GM23338 (cell line): Measurements from ENCODE around the gene ZNF853. TPM values are rescaled to one million over a fixed set of nuclear protein-coding genes. Genes with fewer than 3 reads are reported as not detected.

ENCODE experiments used
- ATAC-seq: fragments of 200-7000 bp; cut with Tn5 transposase; 3 replicates; pipeline ENCODE4 v1.9.1; 2020
- DNase-seq: peaks from one replicate; pipeline ENCODE4 v3.0.0-alpha.2; 2015; ENCODE audit warnings: low spot score
- H2AFZ ChIP-seq: fragments of 200-600 bp; sonication (generic); 2 replicates; pipeline ENCODE4 v1.8.0; 2016; ENCODE audit warnings: antibody characterized with exemption, mild to moderate bottlenecking, moderate library complexity
- H3F3A ChIP-seq: fragments of 200-600 bp; sonication (generic); replicated peaks from 2 replicates; pipeline ENCODE4 v1.8.0; 2017; ENCODE audit warnings: antibody characterized with exemption, mixed run types, low read depth
- H3K27ac ChIP-seq: fragments of 200-600 bp; sonication (generic); 2 replicates; pipeline ENCODE4 v1.6.1; 2016; ENCODE audit warnings: low read depth
- H3K27me3 ChIP-seq: fragments of 200-600 bp; sonication (generic); 2 replicates; pipeline ENCODE4 v1.8.0; 2016; ENCODE audit warnings: mild to moderate bottlenecking, mixed run types, moderate library complexity; ENCODE audit not compliant: insufficient read depth
- H3K36me3 ChIP-seq: fragments of 200-600 bp; sonication (generic); 2 replicates; pipeline ENCODE4 v1.8.0; 2016; ENCODE audit warnings: mild to moderate bottlenecking; ENCODE audit not compliant: insufficient read depth
- H3K4me1 ChIP-seq: fragments of 200-600 bp; sonication (generic); 2 replicates; pipeline ENCODE4 v1.8.0; 2016; ENCODE audit warnings: mild to moderate bottlenecking, moderate library complexity; ENCODE audit not compliant: insufficient read depth
- H3K4me2 ChIP-seq: fragments of 200-600 bp; sonication (generic); 2 replicates; pipeline ENCODE4 v1.7.1; 2017; ENCODE audit warnings: mixed run types
- H3K4me3 ChIP-seq: fragments of 200-600 bp; sonication (generic); 2 replicates; pipeline ENCODE4 v1.6.1; 2016; ENCODE audit warnings: mixed run types
- H3K79me2 ChIP-seq: fragments of 200-600 bp; sonication (generic); replicated peaks from 2 replicates; pipeline ENCODE4 v1.8.0; 2017; ENCODE audit warnings: mild to moderate bottlenecking; ENCODE audit not compliant: insufficient read depth
- H3K9me2 ChIP-seq: fragments of 200-600 bp; sonication (generic); 2 replicates; pipeline ENCODE4 v1.8.0; 2017; ENCODE audit not compliant: insufficient read depth
- H4K20me1 ChIP-seq: fragments of 200-600 bp; sonication (generic); replicated peaks from 2 replicates; pipeline ENCODE4 v1.8.0; 2017; ENCODE audit warnings: mild to moderate bottlenecking; ENCODE audit not compliant: insufficient read depth
- H3K27ac Mint-ChIP-seq: 2 replicates; pipeline ENCODE4 v1.8.0; 2020; ENCODE audit warnings: inconsistent platforms, mild to moderate bottlenecking, moderate library complexity, mixed read lengths
- H3K27me3 Mint-ChIP-seq: 3 replicates; pipeline ENCODE4 v1.8.0; 2022; ENCODE audit warnings: low read depth, mild to moderate bottlenecking, moderate library complexity, mixed read lengths, inconsistent platforms; ENCODE audit not compliant: insufficient read depth, poor library complexity
- H3K36me3 Mint-ChIP-seq: 3 replicates; pipeline ENCODE4 v1.8.0; 2021; ENCODE audit warnings: low read depth, mild to moderate bottlenecking, inconsistent platforms, moderate library complexity, mixed read lengths
- H3K4me1 Mint-ChIP-seq: 3 replicates; pipeline ENCODE4 v1.8.0; 2020; ENCODE audit warnings: mild to moderate bottlenecking, inconsistent platforms, mixed read lengths
- H3K4me3 Mint-ChIP-seq: 3 replicates; pipeline ENCODE4 v1.8.0; 2021; ENCODE audit warnings: moderate library complexity, mild to moderate bottlenecking, inconsistent platforms, mixed read lengths
- H3K9me3 Mint-ChIP-seq: 3 replicates; pipeline ENCODE4 v1.8.0; 2020; ENCODE audit warnings: moderate library complexity, mild to moderate bottlenecking, inconsistent platforms, mixed read lengths
- CREB1 ChIP-seq: fragments of 250-450 bp; sonication (Bioruptor Pico); IDR thresholded peaks from 2 replicates; pipeline ENCODE4 v1.5.0; 2020; ENCODE audit warnings: low read depth, mild to moderate bottlenecking, moderate library complexity
- EZH2phosphoT487 ChIP-seq: fragments of 200-600 bp; sonication (generic); IDR thresholded peaks from one replicate; pipeline ENCODE4 v1.8.1; 2018; ENCODE audit warnings: antibody characterized with exemption; ENCODE audit not compliant: unreplicated experiment
- STAT1 ChIP-seq: IDR thresholded peaks from one replicate; pipeline ENCODE4 v1.6.1; 2016; ENCODE audit warnings: antibody characterized with exemption; ENCODE audit not compliant: unreplicated experiment
- ZNF114 ChIP-seq: fragments of 250-450 bp; sonication (Bioruptor Pico); IDR thresholded peaks from 2 replicates; pipeline ENCODE4 v1.5.0; 2020; ENCODE audit warnings: mild to moderate bottlenecking, moderate library complexity
- ZNF331 ChIP-seq: fragments of 250-450 bp; sonication (Bioruptor Pico); IDR thresholded peaks from 2 replicates; pipeline ENCODE4 v1.5.0; 2020; ENCODE audit warnings: low read depth, mild to moderate bottlenecking, moderate library complexity
- polyA plus RNA-seq: library from polyadenylated mRNA; unstranded; fragments of >200 nt; fragmentation: Nextera tagmentation; extraction: Ambion mirVana; gene quantifications from 2 replicates; pipeline ENCODE4 v1.2.1, GENCODE V29; 2016
- total RNA-seq: library from RNA; depleted of rRNA; stranded (reverse); fragments of >200 nt; shearing (Covaris generic); gene quantifications from 2 replicates; pipeline ENCODE4 v1.2.3, GENCODE V29; 2014
- TF ChIP-seq, protein P1 (sequence below): fragments of 250-450 bp; sonication (Bioruptor Pico); IDR thresholded peaks from 2 replicates; pipeline ENCODE4 v1.5.0; 2020; ENCODE audit warnings: mild to moderate bottlenecking, moderate library complexity

The ZNF853 gene
- total and polyA plus RNA-seq, 2 experiments from 2014 or later: 0.32 to 8.9 TPM

DNA sequence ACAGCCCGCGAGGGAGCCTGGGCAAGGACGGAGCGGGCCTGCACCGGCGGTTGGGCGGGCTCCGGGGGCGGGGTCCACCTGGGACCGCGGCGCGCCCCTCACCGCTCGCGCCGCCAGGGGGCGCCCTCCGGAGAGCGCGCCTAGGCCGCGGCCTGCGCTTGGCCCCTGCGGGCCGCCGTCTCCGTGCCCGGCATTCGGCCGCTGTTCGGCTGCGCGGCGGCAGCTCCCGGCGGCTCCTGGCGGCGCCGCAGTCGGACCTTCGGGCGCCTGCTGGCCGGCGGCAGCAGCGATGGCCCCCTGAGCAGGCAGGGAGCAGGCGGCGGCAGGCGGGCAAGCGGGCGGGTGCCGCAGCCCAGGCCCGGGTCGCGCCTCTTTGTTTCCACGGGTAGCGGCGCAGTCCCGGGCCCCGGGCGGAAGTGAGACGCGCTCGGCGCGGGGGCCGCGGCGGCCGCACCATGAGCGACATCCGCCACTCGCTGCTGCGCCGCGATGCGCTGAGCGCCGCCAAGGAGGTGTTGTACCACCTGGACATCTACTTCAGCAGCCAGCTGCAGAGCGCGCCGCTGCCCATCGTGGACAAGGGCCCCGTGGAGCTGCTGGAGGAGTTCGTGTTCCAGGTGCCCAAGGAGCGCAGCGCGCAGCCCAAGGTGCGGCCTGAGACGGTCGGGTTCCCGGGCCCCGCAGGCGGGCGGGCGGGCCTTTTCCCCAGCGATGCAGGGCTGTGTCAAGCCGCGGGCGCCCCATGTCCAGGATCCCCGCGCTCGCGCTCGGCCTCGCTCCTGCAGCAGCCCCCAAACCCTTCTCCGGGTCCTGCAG is 25.4 kb upstream of the ZNF853 start, which contains the start of gene INTS15 (continued):
- TF ChIP-seq, protein P1, sequence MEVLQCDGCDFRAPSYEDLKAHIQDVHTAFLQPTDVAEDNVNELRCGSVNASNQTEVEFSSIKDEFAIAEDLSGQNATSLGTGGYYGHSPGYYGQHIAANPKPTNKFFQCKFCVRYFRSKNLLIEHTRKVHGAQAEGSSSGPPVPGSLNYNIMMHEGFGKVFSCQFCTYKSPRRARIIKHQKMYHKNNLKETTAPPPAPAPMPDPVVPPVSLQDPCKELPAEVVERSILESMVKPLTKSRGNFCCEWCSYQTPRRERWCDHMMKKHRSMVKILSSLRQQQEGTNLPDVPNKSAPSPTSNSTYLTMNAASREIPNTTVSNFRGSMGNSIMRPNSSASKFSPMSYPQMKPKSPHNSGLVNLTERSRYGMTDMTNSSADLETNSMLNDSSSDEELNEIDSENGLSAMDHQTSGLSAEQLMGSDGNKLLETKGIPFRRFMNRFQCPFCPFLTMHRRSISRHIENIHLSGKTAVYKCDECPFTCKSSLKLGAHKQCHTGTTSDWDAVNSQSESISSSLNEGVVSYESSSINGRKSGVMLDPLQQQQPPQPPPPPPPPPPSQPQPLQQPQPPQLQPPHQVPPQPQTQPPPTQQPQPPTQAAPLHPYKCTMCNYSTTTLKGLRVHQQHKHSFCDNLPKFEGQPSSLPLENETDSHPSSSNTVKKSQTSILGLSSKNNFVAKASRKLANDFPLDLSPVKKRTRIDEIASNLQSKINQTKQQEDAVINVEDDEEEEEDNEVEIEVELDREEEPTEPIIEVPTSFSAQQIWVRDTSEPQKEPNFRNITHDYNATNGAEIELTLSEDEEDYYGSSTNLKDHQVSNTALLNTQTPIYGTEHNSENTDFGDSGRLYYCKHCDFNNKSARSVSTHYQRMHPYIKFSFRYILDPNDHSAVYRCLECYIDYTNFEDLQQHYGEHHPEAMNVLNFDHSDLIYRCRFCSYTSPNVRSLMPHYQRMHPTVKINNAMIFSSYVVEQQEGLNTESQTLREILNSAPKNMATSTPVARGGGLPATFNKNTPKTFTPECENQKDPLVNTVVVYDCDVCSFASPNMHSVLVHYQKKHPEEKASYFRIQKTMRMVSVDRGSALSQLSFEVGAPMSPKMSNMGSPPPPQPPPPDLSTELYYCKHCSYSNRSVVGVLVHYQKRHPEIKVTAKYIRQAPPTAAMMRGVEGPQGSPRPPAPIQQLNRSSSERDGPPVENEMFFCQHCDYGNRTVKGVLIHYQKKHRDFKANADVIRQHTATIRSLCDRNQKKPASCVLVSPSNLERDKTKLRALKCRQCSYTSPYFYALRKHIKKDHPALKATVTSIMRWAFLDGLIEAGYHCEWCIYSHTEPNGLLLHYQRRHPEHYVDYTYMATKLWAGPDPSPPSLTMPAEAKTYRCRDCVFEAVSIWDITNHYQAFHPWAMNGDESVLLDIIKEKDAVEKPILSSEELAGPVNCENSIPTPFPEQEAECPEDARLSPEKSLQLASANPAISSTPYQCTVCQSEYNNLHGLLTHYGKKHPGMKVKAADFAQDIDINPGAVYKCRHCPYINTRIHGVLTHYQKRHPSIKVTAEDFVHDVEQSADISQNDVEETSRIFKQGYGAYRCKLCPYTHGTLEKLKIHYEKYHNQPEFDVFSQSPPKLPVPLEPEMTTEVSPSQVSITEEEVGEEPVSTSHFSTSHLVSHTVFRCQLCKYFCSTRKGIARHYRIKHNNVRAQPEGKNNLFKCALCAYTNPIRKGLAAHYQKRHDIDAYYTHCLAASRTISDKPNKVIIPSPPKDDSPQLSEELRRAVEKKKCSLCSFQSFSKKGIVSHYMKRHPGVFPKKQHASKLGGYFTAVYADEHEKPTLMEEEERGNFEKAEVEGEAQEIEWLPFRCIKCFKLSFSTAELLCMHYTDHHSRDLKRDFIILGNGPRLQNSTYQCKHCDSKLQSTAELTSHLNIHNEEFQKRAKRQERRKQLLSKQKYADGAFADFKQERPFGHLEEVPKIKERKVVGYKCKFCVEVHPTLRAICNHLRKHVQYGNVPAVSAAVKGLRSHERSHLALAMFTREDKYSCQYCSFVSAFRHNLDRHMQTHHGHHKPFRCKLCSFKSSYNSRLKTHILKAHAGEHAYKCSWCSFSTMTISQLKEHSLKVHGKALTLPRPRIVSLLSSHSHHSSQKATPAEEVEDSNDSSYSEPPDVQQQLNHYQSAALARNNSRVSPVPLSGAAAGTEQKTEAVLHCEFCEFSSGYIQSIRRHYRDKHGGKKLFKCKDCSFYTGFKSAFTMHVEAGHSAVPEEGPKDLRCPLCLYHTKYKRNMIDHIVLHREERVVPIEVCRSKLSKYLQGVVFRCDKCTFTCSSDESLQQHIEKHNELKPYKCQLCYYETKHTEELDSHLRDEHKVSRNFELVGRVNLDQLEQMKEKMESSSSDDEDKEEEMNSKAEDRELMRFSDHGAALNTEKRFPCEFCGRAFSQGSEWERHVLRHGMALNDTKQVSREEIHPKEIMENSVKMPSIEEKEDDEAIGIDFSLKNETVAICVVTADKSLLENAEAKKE: no peak
- no peak for TF ChIP-seq STAT1
- no peak for TF ChIP-seq ZNF331 (CRISPR knock-in tag)
- TF ChIP-seq ZNF114: no peak

DNA sequence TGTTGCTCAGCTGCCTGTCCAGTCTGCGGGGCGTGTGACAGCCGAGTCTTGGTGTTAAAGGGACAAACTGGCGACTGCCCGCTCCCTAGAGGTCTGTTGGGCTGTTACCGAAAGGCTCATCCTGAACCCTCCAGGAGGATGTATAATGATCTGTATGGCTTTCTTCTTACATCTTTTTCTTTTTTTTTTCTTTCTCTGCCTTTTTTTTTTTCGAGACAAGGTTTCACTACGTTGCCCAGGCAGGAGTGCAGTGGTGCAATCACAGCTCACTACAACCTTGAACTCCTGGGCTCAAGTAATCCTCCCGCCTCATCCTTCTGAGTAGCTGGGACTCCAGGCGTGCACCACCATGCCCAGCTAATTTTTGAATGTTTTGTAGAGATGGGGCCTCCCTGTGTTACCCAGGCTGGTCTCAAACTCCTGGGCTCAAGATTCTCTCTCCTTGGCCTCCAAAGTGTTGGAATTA is 24.7 kb upstream of the ZNF853 start:
- peak overlapping the region; percentile 96 for H3K4me2 ChIP-seq
- Mint-ChIP-seq H3K27me3 (peaks cover 3% of the 10 kb centered on the region), H3K4me1 (peaks cover 8% of the 10 kb centered on the region; the same call in 2 of the 3 replicates), H3K9me3 (no peaks in the 10 kb centered on the region), H3K36me3 (peaks cover 68% of the 10 kb centered on the region), H3K4me3 (peak overlapping the region; percentile 88), H3K27ac (no peak overlapping the region)
- peaks cover 8% of the 10 kb centered on the region; the same call in 1 of the 2 replicates for H3K79me2 ChIP-seq
- H3K36me3 ChIP-seq: peaks cover 16% of the 10 kb centered on the region; the same call in 1 of the 2 replicates
- peaks cover 5% of the 10 kb centered on the region; the same call in 1 of the 2 replicates for H3F3A ChIP-seq
- H3K4me1 ChIP-seq: 0 out of 2 replicates have a peak, but pooled peaks cover 4% of the 10 kb centered on the region
- peaks cover 11% of the 10 kb centered on the region; the same call in 1 of the 2 replicates for H4K20me1 ChIP-seq
- peak; percentile 63 for DNase-seq
- H2AFZ ChIP-seq: peak overlapping the region; percentile 90
- no peaks in the 10 kb centered on the region for H3K9me2 ChIP-seq
- ATAC-seq: peak; percentile 53
- H3K27me3 ChIP-seq: no peaks in the 10 kb centered on the region
- peak overlapping the region; percentile 95 for H3K4me3 ChIP-seq
- no peak overlapping the region for H3K27ac ChIP-seq
- TF ChIP-seq CREB1 (CRISPR knock-in tag) (no peak), EZH2phosphoT487 (no peak)
- TF ChIP-seq, protein P1: no peak
